NCI-H1105 treated with DMSO at 0.1 percent for 48 hours (cell line): Measurements from ENCODE around the gene HGD.
A peak's percentile ranks its signal among the peaks of the same experiment; 100 is the strongest.
"Not testable (repeated sequence)": the region's sequence is repeated elsewhere in the genome, so short reads cannot be mapped to it uniquely, and the experiment has no call there.

Experiments used
- DNase-seq: peaks from one replicate; lab custom pipeline; 2025; lab: John Stamatoyannopoulos, UW

HGD gene

GRCh38 chr3:120637851-120638559, 44.0 kb downstream of the HGD start:
- no peak for DNase-seq

- DNase-seq: peak; percentile 23
Observed at GRCh38 chr3:120636795-120637401, 45.1 kb downstream of the HGD start.

GRCh38 chr3:120634539-120634938, 47.5 kb downstream of the HGD start:
- DNase-seq: no peak

DNA sequence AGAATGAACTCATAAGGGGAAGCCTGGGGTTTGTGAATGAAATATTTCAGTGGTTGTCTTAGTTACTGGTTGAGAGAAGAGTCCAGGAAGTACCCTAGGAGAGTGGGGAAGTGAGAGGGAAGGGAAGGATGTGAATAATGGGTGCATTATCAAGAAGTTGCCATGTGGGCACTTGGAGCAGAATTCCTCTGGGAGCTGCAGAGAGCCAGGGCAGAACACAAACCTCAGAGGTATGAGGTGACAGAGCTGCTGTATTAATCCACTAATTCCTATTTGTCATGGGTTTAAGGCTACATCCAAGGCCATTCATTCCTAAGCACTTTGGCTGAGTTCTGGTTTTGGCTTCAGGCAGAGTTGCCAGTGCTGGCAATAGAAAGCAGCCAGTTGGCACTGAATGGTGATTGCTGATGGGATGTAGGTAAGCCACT, 56.9 kb downstream of the HGD start:
- DNase-seq: no peak

GRCh38 chr3:120623727-120624093, 58.3 kb downstream of the HGD start:
- DNase-seq: no peak

DNA sequence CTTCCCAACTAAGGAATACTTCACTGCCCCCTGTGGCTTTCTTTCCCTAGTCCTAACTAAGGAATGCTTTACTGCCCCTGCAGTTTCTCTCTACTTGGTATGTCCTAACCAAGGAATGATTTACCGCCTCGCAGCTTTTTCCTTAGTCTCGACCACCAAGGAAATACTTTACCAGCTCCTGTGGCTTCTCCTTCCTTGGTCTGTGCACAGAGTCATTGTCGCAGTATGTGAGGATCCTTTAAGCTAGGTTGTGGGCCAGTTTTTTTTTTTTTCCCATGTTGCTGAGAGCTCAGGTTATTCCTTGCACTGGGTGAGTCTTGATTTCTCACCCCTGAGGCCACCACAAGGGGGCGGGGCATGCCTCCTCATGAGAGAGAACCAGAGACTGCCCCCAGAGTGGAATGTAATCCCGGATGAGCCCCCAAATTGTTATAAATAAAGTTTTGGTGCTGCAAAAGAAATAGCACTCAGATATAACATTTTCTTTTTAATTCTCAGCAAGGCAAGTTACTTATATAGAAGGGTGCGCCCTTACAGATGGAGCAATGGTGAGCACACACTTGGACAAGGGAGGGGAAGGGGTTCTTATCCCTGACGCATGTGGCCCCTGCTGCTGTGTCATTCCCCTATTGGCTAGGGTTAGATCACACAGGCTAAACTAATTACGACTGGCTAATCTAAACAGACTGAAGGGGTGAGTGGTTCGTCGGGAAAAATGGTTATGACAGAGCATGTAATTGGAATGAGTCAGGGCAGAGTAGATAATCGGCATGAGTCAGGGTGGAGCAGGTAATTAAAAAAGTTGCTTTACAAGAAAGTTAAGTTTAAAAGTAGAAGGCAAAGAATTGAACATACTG, 58.9 kb downstream of the HGD start:
- DNase-seq: no peak

DNA sequence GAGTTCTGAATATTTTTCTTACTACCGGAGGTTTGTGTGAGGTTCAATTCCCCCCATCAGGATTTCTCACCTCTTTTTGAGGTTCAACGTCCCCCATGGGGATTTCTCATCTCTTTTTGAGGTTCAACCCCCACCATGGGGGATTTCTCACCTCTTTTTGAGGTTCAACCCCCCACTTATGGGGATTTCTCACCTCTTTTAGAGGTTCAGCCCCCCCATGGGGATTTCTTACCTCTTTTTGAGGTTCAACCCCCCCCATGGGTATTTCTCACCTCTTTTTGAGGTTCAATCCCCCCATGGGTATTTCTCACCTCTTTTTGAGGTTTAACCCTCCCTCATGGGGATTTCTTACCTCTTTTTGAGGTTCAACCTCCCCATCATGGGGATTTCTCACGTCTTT, 59.6 kb downstream of the HGD start:
- no peak for DNase-seq

DNA sequence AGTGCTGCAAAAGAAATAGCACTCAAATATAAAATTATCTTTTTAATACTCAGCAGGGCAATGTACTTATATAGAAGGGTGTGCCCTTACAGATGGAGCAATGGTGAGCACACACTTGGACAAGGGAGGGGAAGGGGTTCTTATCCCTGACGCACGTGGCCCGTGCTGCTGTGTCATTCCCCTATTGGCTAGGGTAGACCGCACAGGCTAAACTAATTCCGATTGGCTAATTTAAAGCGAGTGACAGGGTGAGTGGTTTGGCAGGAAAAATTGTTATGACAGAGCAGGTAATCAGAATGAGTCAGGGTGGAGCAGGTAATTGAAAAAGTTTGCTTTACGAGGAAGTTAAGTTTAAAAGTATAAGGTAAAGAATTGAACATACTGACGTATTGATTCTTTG, 65.3 kb downstream of the HGD start:
- DNase-seq: not testable (repeated sequence)

- DNase-seq: no peak
Observed at GRCh38 chr3:120615847-120616609, 66.0 kb downstream of the HGD start.

GRCh38 chr3:120614765-120615164, 67.3 kb downstream of the HGD start:
- DNase-seq: no peak

DNA sequence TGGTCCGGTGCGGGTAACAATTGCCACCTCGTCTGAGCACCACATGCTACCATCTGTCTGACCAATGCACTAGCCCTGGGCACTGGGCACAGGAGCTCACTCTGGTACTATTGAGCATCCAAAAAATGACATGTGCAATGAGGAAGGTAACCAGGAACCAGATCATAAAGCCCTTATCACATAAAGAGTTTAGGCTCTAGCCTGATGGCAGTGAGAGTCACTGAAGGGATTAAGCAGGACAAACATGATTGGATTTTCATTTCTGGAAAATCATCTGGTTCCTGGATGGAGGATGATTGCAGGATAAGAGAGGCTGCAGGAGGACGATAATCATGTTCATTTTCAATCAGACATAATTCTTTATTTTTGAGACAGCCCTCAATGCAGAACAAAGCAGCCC, 73.5 kb downstream of the HGD start:
- DNase-seq: no peak

DNA sequence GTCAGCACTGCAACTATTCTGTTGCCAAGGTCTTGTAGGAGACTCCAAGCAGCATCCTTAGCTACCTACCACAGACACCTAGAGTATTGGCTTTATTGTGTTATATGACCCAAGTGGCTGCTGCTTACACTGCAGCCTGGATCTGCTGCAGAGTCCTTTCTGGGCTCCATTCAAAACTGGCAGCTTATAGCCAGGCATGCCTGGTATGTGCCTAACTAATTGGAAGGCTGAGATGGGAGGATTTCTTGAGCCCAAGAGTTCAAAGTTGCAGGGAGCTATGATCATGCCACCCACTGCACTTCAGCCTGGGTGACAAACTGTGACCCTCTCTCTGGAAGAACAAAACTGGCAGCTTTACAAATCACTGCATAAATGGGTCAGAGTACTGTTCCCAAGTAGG, 77.3 kb downstream of the HGD start:
- no peak for DNase-seq

DNA sequence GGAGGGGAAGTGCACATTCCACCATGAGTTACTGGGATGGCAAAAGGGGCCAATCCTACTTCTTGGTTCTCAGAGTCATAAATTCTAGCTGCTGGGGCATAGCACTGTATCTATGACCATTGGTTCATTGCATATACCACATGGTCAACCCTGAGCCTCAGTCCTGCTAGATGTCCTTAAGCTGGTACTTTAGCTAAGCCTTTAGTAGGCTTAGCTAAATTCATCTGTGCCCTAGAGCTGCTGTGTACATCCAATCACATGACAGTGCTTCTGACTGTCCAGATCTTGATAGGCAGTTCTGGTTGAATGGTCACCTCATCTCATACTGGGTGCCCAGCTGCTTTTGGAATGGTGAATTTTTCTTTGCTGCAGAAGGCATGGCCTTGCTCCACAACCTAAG, 77.7 kb downstream of the HGD start:
- DNase-seq: no peak

GRCh38 chr3:120602682-120603081, 79.4 kb downstream of the HGD start:
- no peak for DNase-seq

GRCh38 chr3:120601554-120601953, 80.5 kb downstream of the HGD start:
- DNase-seq: no peak

DNA sequence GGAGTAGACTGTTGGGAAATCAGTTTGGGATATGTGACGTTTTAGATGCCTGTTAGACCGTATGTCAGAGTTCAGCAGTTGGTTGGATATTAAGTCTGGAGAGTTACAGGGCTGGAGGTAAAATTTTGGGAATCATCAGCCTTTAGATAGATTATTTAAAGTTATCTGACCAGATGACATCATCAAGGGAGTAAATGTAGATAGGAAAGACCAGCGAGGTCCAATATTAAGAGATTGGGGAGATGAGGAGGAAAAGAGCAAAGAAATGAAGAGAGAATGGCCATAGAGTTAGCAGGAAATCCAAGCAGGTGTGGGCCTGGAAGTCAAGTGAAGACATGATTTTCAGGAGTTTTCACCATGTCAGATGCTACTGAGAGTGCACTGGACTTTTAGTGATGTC, 82.8 kb downstream of the HGD start:
- DNase-seq: no peak

DNA sequence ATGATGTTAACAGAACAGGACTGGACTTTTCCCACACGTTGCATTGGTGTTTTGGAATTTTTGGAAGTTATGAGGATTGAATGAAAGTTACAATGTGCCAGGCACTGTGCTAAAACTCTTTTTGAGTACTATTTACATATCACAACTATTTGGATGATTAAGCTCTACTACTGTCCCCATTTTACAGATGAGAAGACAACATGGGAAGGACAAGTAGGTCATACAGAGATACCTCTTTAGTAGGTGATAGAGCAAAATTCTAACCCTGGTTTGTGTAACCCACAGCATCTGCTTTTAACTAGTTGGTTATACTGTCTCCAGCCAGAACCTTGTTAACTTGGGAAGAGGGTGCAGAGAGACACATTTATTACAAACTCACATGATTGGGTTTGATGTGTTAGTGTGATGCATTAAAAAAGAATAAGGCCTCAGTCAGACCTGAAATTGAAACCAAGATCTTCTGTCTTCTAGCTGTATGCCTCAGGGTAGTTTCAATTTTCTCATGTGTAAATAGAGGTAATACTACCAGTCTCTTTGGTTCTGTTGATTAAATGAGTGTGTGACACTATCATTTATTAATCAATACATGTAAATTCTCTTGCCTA, 84.5 kb downstream of the HGD start:
- DNase-seq: no peak

- no peak for DNase-seq
Observed at GRCh38 chr3:120596853-120597223, 85.2 kb downstream of the HGD start.

DNA sequence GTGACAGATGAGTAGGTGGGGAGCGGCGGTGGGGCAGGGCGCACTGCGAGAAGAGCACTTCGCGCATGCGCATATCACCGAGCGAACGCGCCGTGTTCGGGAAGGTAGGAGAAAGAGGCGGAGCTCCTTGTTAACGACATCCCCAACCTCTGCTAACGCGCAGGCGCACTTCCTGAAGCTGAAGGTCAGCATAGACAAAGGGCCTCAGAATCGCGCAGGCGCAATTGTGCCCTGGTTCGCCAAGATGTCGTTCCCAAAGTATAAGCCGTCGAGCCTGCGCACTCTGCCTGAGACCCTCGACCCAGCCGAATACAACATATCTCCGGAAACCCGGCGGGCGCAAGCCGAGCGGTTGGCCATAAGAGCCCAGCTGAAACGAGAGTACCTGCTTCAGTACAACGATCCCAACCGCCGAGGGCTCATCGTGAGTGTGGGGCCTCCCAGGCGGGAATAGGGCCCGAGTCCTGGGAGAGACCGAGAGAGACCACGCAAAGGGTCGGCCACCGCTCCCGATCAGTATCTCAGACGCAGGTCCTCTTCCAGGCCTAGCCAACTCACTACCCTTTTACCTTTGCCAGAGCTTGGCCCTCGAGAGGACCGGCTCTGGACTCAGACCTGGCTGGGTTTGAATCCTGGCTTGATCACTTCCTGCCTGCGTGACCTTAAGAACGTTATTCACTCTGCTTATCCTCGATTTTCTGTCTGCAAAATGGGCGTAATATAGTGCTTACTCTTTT, 85.8 kb downstream of the HGD start, which contains the start of gene NDUFB4:
Gene NDUFB4, plus strand, starts transcription at position 221 of the 737 bp plus-strand sequence. Its CDS starts 24 bp downstream, at position 245.
- DNase-seq: peak; percentile 100

GRCh38 chr3:120595788-120596115, 86.3 kb downstream of the HGD start:
- DNase-seq: no peak

DNA sequence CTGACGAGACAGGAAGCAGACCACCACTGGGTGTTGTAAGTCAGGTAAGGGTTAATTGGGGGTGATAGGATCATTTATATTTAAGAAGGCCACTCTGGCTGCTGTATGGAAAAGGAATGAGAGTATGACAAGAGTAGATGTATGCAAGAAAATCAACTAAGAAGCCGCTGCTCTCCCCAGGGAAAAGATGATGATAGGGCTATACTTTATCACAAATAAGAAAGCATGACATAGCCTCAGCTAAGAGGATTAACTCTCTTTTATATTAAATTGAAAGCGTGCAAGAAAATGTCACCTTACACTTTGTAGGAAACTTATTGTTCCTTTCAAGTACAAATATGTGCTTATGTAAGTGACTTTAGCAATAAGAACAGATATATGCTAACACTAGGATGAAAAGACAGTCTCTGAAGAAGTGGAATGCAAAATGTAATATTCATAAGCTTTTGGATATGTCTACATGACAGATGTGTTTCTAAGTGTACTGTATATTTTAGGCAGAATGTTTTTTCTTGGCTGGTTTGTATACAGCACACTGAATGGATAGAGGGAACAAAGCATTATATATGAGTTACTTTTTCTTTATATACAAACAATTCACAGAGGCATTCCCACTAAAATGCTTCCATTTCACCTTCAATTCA, 94.6 kb downstream of the HGD start:
- DNase-seq: no peak
